SK-N-SH (cell line): Measurements from ENCODE around the gene CEP41. TPM values are rescaled to one million over a fixed set of nuclear protein-coding genes. Genes with fewer than 3 reads are reported as not detected.

ENCODE experiments used
- CTCF ChIA-PET: fragments of 300-600, 350-600 bp; formaldehyde crosslinking; extraction: SDS; loops from one replicate; lab custom pipeline; 2021; lab: Yijun Ruan, JAX
- POLR2A ChIA-PET: fragments of 350-600 bp; sonication (Branson Sonifier 250); formaldehyde crosslinking; extraction: SDS; loops from one replicate; lab custom pipeline; 2020; ENCODE audit warnings: antibody characterized with exemption, inconsistent platforms; lab: Yijun Ruan, JAX
- DNase-seq: peaks from one replicate; pipeline ENCODE4 v3.0.0; 2012
- H2AFZ ChIP-seq: fragments of 200-600 bp; sonication (generic); 2 replicates; pipeline ENCODE4 v1.8.1; 2016; ENCODE audit warnings: antibody characterized with exemption, mild to moderate bottlenecking, low read depth
- H3F3A ChIP-seq: fragments of 200-600 bp; sonication (generic); replicated peaks from 2 replicates; pipeline ENCODE3; 2016; ENCODE audit warnings: antibody characterized with exemption, mild to moderate bottlenecking; ENCODE audit not compliant: insufficient read depth
- H3K27ac ChIP-seq, 2 experiments: fragments of 200-500 bp in 1 of 2; fragments of 200-600 bp in 1 of 2; sonication (Bioruptor generic) in 1 of 2; sonication (generic), shearing (Covaris generic) in 1 of 2; 2 replicates each; pipeline versions ENCODE4 v1.5.1 to v1.6.1; 2014 to 2016; ENCODE audit warnings: low read depth in 2 of 2, inconsistent platforms in 1 of 2, low read length in 1 of 2, mild to moderate bottlenecking in 1 of 2, mixed read lengths in 1 of 2
- H3K27me3 ChIP-seq: fragments of 200-600 bp; sonication (generic), shearing (Covaris generic); 2 replicates; pipeline ENCODE4 v1.6.1; 2016; ENCODE audit warnings: mixed run types; ENCODE audit not compliant: insufficient read depth
- H3K36me3 ChIP-seq, 2 experiments: fragments of 200-500 bp in 1 of 2; fragments of 200-600 bp in 1 of 2; sonication (Bioruptor generic) in 1 of 2; sonication (generic) in 1 of 2; replicated peaks in 1 of 2; 2 replicates each; pipeline versions ENCODE3 to v1.5.1; 2014 to 2016; ENCODE audit warnings: low read length in 1 of 2, mild to moderate bottlenecking in 1 of 2; ENCODE audit not compliant: insufficient read depth in 2 of 2, control insufficient read depth in 1 of 2
- H3K4me1 ChIP-seq, 2 experiments: fragments of 200-500 bp in 1 of 2; fragments of 200-600 bp in 1 of 2; sonication (Bioruptor generic) in 1 of 2; sonication (generic), shearing (Covaris generic) in 1 of 2; 2 replicates each; pipeline versions ENCODE4 v1.5.1 to v1.6.1; 2014 to 2016; ENCODE audit warnings: low read depth in 1 of 2, low read length in 1 of 2, mixed run types in 1 of 2; ENCODE audit not compliant: insufficient read depth in 2 of 2, control insufficient read depth in 1 of 2
- H3K4me2 ChIP-seq: fragments of 200-600 bp; sonication (generic), shearing (Covaris generic); 2 replicates; pipeline ENCODE4 v1.6.1; 2017; ENCODE audit warnings: mixed run types
- H3K4me3 ChIP-seq, 2 experiments: fragments of 200-500 bp in 1 of 2; fragments of 200-600 bp in 1 of 2; sonication (Bioruptor generic) in 1 of 2; sonication (generic), shearing (Covaris generic) in 1 of 2; 2 replicates each; pipeline versions ENCODE4 v1.5.1 to v1.8.1; 2014 to 2016; ENCODE audit warnings: low read depth in 2 of 2, inconsistent platforms in 1 of 2, low read length in 1 of 2, mild to moderate bottlenecking in 1 of 2, mixed read lengths in 1 of 2, moderate library complexity in 1 of 2
- H3K79me2 ChIP-seq: fragments of 200-600 bp; sonication (generic); 2 replicates; pipeline ENCODE4 v1.8.1; 2017; ENCODE audit warnings: mild to moderate bottlenecking; ENCODE audit not compliant: insufficient read depth
- H3K9ac ChIP-seq: fragments of 200-600 bp; sonication (generic); 2 replicates; pipeline ENCODE4 v1.6.1; 2017; ENCODE audit warnings: mixed run types
- H3K9me2 ChIP-seq: fragments of 200-600 bp; sonication (generic); 2 replicates; pipeline ENCODE4 v1.6.1; 2017; ENCODE audit warnings: mixed run types
- H3K9me3 ChIP-seq: fragments of 200-600 bp; sonication (generic); 2 replicates; pipeline ENCODE4 v1.6.1; 2017; ENCODE audit warnings: mixed run types, mild to moderate bottlenecking, moderate library complexity
- H4K20me1 ChIP-seq: fragments of 200-600 bp; sonication (generic); 2 replicates; pipeline ENCODE4 v1.6.1; 2017; ENCODE audit warnings: mild to moderate bottlenecking, mixed run types; ENCODE audit not compliant: insufficient read depth
- CHD2 ChIP-seq: fragments of 150-350 bp; IDR thresholded peaks from 2 replicates; pipeline ENCODE4 v1.6.1; 2018; ENCODE audit warnings: low read length; ENCODE audit not compliant: partially characterized antibody
- ELF1 ChIP-seq: IDR thresholded peaks from 2 replicates; pipeline ENCODE4 v1.4.0; 2012
- EP300 ChIP-seq, 2 experiments: IDR thresholded peaks; 2 replicates each; pipeline versions ENCODE4 v1.4.0 to v1.6.1; 2012; ENCODE audit warnings: borderline replicate concordance in 1 of 2, low read depth in 1 of 2, low read length in 1 of 2
- EZH2phosphoT487 ChIP-seq: fragments of 200-600 bp; sonication (generic); IDR thresholded peaks from 2 replicates; pipeline ENCODE4 v1.6.1; 2017; ENCODE audit warnings: low read depth, mixed run types, mild to moderate bottlenecking, antibody characterized with exemption, moderate library complexity, borderline replicate concordance
- FOXJ3 ChIP-seq: sonication (generic); formaldehyde crosslinking; IDR thresholded peaks from 2 replicates; pipeline ENCODE4 v1.5.1; 2020; ENCODE audit warnings: mild to moderate bottlenecking, missing genetic modification reagents
- FOXM1 ChIP-seq: IDR thresholded peaks from 2 replicates; pipeline ENCODE4 v1.4.0; 2012; ENCODE audit warnings: low read depth, mild to moderate bottlenecking
- GABPA ChIP-seq: IDR thresholded peaks from 2 replicates; pipeline ENCODE4 v1.4.0; 2012; ENCODE audit warnings: low read depth, mild to moderate bottlenecking
- GATA2 ChIP-seq: sonication (generic); formaldehyde crosslinking; IDR thresholded peaks from 2 replicates; pipeline ENCODE4 v1.5.0; 2020; ENCODE audit warnings: mild to moderate bottlenecking, missing genetic modification reagents
- MXI1 ChIP-seq: IDR thresholded peaks from 2 replicates; pipeline ENCODE4 v1.6.1; 2012; ENCODE audit warnings: mild to moderate bottlenecking, low read depth, low read length, improper control_type of control experiment
- NFIC ChIP-seq: IDR thresholded peaks from 2 replicates; pipeline ENCODE4 v1.4.0; 2012; ENCODE audit warnings: borderline replicate concordance
- RCOR1 ChIP-seq: fragments of 150-350 bp; IDR thresholded peaks from 2 replicates; pipeline ENCODE4 v1.6.1; 2017; ENCODE audit warnings: antibody characterized with exemption, low read length
- RFX5 ChIP-seq: IDR thresholded peaks from 2 replicates; pipeline ENCODE4 v1.6.1; 2012; ENCODE audit warnings: mild to moderate bottlenecking, improper control_type of control experiment, low read length
- SMC3 ChIP-seq: IDR thresholded peaks from 2 replicates; pipeline ENCODE4 v1.6.1; 2012; ENCODE audit warnings: low read depth, low read length, improper control_type of control experiment
- TCF12 ChIP-seq: IDR thresholded peaks from 2 replicates; pipeline ENCODE4 v1.4.0; 2012
- YY1 ChIP-seq: IDR thresholded peaks from 2 replicates; pipeline ENCODE4 v1.4.0; 2012; ENCODE audit warnings: low read depth, mild to moderate bottlenecking
- WGBS: methylation state at CpG from one replicate; pipeline ENCODE4 v1.1.6; 2017; ENCODE audit warnings: low lambda C conversion rate; 5-methylcytosine and 5-hydroxymethylcytosine counted together
- polyA plus RNA-seq, 3 experiments: library from polyadenylated mRNA; depleted of rRNA; stranded (reverse); fragments of >200 nt; gene quantifications; 2 replicates each; pipeline ENCODE4 v1.2.3, GENCODE V29; 2012
- TF ChIP-seq, protein P1 (sequence below): IDR thresholded peaks from 2 replicates; pipeline ENCODE4 v1.4.0; 2012; ENCODE audit warnings: low read depth
- TF ChIP-seq, protein P2 (sequence below): IDR thresholded peaks from 2 replicates; pipeline ENCODE4 v1.6.1; 2012; ENCODE audit warnings: mild to moderate bottlenecking, low read depth, low read length, moderate library complexity
- TF ChIP-seq, protein P3 (sequence below): IDR thresholded peaks from 2 replicates; pipeline ENCODE4; 2012
- TF ChIP-seq, protein P4 (sequence below): fragments of 150-350 bp; IDR thresholded peaks from 2 replicates; pipeline ENCODE4 v1.6.1; 2017; ENCODE audit warnings: antibody characterized with exemption, low read length, low read depth, borderline replicate concordance

CEP41 gene
- polyA plus RNA-seq, 1 of the 3 experiments (the other 2 are of a cell fraction), result 20.9 TPM

DNA sequence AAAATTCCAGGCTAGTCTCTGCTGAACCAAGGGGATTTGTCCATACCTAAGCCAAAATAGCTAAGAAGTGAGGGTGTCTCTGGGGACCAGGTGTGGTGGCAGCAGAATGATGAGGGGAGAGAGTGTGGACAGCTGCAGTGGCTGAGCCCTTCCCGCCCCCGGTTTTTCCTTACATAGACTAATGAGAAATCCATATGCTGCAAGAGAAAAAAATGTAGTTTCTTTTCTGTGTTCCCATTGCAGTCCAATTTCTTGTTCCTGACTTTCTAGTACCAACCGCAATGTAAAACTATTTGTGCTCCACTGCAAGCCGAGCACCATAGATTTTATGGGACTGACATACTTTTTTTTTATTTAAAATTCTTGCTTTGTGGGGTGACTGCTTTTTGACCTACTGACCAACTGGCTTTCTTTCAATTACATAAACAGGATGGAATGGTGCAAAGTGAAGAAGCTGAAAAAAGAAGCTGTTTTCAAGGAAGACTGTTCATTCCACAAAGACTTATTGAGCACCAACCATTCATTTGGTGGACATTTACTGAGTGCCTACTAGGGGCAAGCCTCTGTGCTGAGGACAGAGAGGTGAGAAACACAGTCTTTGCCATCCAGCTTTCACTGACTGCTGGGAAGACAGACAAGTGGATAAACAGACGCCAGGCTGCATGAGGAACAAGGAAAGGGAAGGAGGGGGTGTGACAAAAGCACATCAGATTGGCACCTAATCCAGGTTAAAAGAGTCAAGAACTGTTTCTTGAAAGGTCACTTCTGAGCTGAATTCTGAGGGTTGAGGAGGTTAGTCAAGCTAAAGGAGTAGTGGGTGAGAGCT, 9.8 kb downstream of the CEP41 start:
- TF ChIP-seq TCF12 (no peak), FOXJ3 (CRISPR knock-in tag) (no peak), FOXM1 (no peak), MXI1 (no peak), RFX5 (no peak), CHD2 (no peak), NFIC (no peak), GATA2 (no peak), YY1 (no peak), SMC3 (no peak), GABPA (no peak), ELF1 (no peak), EZH2phosphoT487 (no peak), EP300 (IDR thresholded peaks at IDR 0.05; ENCODE audit: borderline replicate concordance in 1 of 2, low read depth in 1 of 2, low read length in 1 of 2) (no peak), RCOR1 (no peak)
- TF ChIP-seq, protein P1, sequence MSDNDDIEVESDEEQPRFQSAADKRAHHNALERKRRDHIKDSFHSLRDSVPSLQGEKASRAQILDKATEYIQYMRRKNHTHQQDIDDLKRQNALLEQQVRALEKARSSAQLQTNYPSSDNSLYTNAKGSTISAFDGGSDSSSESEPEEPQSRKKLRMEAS, result no peak
- TF ChIP-seq, protein P2, sequence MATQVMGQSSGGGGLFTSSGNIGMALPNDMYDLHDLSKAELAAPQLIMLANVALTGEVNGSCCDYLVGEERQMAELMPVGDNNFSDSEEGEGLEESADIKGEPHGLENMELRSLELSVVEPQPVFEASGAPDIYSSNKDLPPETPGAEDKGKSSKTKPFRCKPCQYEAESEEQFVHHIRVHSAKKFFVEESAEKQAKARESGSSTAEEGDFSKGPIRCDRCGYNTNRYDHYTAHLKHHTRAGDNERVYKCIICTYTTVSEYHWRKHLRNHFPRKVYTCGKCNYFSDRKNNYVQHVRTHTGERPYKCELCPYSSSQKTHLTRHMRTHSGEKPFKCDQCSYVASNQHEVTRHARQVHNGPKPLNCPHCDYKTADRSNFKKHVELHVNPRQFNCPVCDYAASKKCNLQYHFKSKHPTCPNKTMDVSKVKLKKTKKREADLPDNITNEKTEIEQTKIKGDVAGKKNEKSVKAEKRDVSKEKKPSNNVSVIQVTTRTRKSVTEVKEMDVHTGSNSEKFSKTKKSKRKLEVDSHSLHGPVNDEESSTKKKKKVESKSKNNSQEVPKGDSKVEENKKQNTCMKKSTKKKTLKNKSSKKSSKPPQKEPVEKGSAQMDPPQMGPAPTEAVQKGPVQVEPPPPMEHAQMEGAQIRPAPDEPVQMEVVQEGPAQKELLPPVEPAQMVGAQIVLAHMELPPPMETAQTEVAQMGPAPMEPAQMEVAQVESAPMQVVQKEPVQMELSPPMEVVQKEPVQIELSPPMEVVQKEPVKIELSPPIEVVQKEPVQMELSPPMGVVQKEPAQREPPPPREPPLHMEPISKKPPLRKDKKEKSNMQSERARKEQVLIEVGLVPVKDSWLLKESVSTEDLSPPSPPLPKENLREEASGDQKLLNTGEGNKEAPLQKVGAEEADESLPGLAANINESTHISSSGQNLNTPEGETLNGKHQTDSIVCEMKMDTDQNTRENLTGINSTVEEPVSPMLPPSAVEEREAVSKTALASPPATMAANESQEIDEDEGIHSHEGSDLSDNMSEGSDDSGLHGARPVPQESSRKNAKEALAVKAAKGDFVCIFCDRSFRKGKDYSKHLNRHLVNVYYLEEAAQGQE, result no peak
- TF ChIP-seq, protein P3, sequence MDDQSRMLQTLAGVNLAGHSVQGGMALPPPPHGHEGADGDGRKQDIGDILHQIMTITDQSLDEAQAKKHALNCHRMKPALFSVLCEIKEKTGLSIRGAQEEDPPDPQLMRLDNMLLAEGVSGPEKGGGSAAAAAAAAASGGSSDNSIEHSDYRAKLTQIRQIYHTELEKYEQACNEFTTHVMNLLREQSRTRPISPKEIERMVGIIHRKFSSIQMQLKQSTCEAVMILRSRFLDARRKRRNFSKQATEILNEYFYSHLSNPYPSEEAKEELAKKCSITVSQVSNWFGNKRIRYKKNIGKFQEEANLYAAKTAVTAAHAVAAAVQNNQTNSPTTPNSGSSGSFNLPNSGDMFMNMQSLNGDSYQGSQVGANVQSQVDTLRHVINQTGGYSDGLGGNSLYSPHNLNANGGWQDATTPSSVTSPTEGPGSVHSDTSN, result no peak
- TF ChIP-seq, protein P4, sequence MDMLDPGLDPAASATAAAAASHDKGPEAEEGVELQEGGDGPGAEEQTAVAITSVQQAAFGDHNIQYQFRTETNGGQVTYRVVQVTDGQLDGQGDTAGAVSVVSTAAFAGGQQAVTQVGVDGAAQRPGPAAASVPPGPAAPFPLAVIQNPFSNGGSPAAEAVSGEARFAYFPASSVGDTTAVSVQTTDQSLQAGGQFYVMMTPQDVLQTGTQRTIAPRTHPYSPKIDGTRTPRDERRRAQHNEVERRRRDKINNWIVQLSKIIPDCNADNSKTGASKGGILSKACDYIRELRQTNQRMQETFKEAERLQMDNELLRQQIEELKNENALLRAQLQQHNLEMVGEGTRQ, result no peak
- ChIA-PET POLR2A (no interaction called here), CTCF (interaction anchor here (0.9 to 2.1 kb wide), 3 partner anchors 10 to 15 kb away, joined by 3 to 7 read pairs (median 4); no protein-coding TSS in a partner anchor)
- no peaks in the 10 kb centered on the region for H3K27me3 ChIP-seq
- H3K79me2 ChIP-seq, result no peaks in the 10 kb centered on the region
- peaks cover 5% of the 10 kb centered on the region for H3F3A ChIP-seq
- H2AFZ ChIP-seq, result no peak overlapping the region
- peaks cover 9 to 18% of the 10 kb centered on the region in 2 experiments; a peak in 3 of 4 replicates for H3K4me1 ChIP-seq
- peaks cover 2 to 8% of the 10 kb centered on the region in 2 experiments for H3K36me3 ChIP-seq
- 89% methylated on average over 5 of the region's 5 CpGs for WGBS
- H3K9me3 ChIP-seq, result no peaks in the 10 kb centered on the region
- H3K27ac ChIP-seq, result peak overlapping the region in 1 of 2 experiments; percentile 14; a peak in 1 of 4 replicates
- H3K9me2 ChIP-seq, result no peaks in the 10 kb centered on the region
- H3K9ac ChIP-seq, result 0 out of 2 replicates have a peak overlapping the region, but pooled peaks have one; percentile 6
- H4K20me1 ChIP-seq, result no peaks in the 10 kb centered on the region
- no peak for DNase-seq
- peak overlapping the region; percentile 49; the same call in 1 of the 2 replicates for H3K4me2 ChIP-seq
- H3K4me3 ChIP-seq, result no peak overlapping the region
